Sigmoid colon (tissue), 7 donors: Measurements from ENCODE around the gene CNTN5. TPM values are rescaled to one million over a fixed set of nuclear protein-coding genes. Genes with fewer than 3 reads are reported as not detected.

Source experiments
- DNase-seq: peaks from one replicate; pipeline ENCODE4 v3.0.0-alpha.2; 2019
- H3K27ac ChIP-seq, 4 donors: fragments of 200-600 bp; sonication (generic); one replicate each; pipeline ENCODE4 v1.5.1; 2016 to 2019; ENCODE audit warnings: mild to moderate bottlenecking in 1 of 4
- H3K27me3 ChIP-seq, 3 donors: fragments of 200-600 bp; sonication (generic); one replicate each; pipeline ENCODE4 v1.5.1; 2019; ENCODE audit warnings: mild to moderate bottlenecking in 1 of 3
- H3K36me3 ChIP-seq, 4 donors: fragments of 200-600 bp; sonication (generic); one replicate each; pipeline ENCODE4 v1.5.1; 2016 to 2019
- H3K4me1 ChIP-seq, 4 donors: fragments of 200-600 bp; sonication (generic); one replicate each; pipeline ENCODE4 v1.5.1; 2017 to 2019
- H3K4me3 ChIP-seq, 4 donors: fragments of 200-600 bp; sonication (generic); one replicate each; pipeline ENCODE4 v1.5.1; 2017 to 2019; ENCODE audit warnings: mild to moderate bottlenecking in 2 of 4, moderate library complexity in 1 of 4
- H3K9me3 ChIP-seq, 4 donors: fragments of 200-600 bp in 3 of 4; sonication (generic) in 3 of 4; one replicate each; pipeline versions ENCODE4 v1.5.1 to v1.6.1; 2013 to 2019
- CTCF ChIP-seq, 4 experiments: fragments of 450-650 bp in 3 of 4; fragments of 200-600 bp in 1 of 4; IDR thresholded peaks; one replicate each; pipeline ENCODE4 v1.5.1; 2016 to 2019; ENCODE audit warnings: antibody characterized with exemption in 4 of 4, mild to moderate bottlenecking in 3 of 4, moderate library complexity in 2 of 4
- EP300 ChIP-seq, 4 donors: sonication (generic); formaldehyde crosslinking; IDR thresholded peaks; one replicate each; pipeline ENCODE4 v1.6.1; 2017; ENCODE audit warnings: antibody characterized with exemption in 4 of 4
- POLR2A ChIP-seq, 2 donors: fragments of 450-650 bp; IDR thresholded peaks; one replicate each; pipeline ENCODE4 v1.6.1; 2016; ENCODE audit warnings: antibody characterized with exemption in 2 of 2, mild to moderate bottlenecking in 2 of 2, moderate library complexity in 2 of 2
- POLR2AphosphoS5 ChIP-seq, 4 donors: sonication (generic); formaldehyde crosslinking; IDR thresholded peaks; one replicate each; pipeline ENCODE4 v1.6.1; 2017; ENCODE audit warnings: antibody characterized with exemption in 4 of 4
- whole genome bisulfite sequencing, 2 donors: extraction: QIAGEN DNeasy Blood & Tissue Kit; methylation state at CpG; one replicate each; pipeline ENCODE4 v1.1.7; 2013; 5-methylcytosine and 5-hydroxymethylcytosine counted together
- intact Hi-C: fragments of 100-400 bp; cut with DNase I; formaldehyde crosslinking; loops from one replicate; pipeline ENCODE4 v1.15.1; 2023
- polyA plus RNA-seq, 3 donors: library from polyadenylated mRNA; stranded (reverse); fragments of 200-250 nt; gene quantifications; one replicate each; pipeline ENCODE4 v1.2.3, GENCODE V29; 2013
- total RNA-seq, 4 donors: library from RNA; depleted of rRNA; stranded (reverse); fragments of >200 nt; gene quantifications; one replicate each; pipeline ENCODE4 v1.1.0, GENCODE V29; 2016
- donor health status: healthy with polysubstance abuse.
- donor health status: Bipolar disorder and iron deficiency.
- donor health status: healthy.

The CNTN5 gene
- total and polyA plus RNA-seq, 7 donors: 0.13 to 0.36 (median 0.16) TPM; not detected in 2

- no peak for TF ChIP-seq CTCF (IDR thresholded peaks at IDR 0.05)
- TF ChIP-seq EP300 (IDR thresholded peaks at IDR 0.05): no peak
- no peak for TF ChIP-seq POLR2AphosphoS5 (IDR thresholded peaks at IDR 0.05)
- TF ChIP-seq POLR2A (IDR thresholded peaks at IDR 0.05): no peak
- Histone ChIP-seq H3K4me1 (no peaks in the 10 kb centered on the region), H3K9me3 (no peaks in the 10 kb centered on the region), H3K4me3 (no peak overlapping the region), H3K27me3 (no peaks in the 10 kb centered on the region), H3K36me3 (no peaks in the 10 kb centered on the region), H3K27ac (no peak overlapping the region)
- DNase-seq: no peak
- intact Hi-C loops: no loop called here
- 68 to 78% methylated on average over 3 of the region's 3 CpGs for WGBS, 2 donors
Observed at GRCh38 chr11:100302824-100303223, 1282.1 kb downstream of the CNTN5 start.

- WGBS, 2 donors: 76 to 77% methylated on average over 3 of the region's 3 CpGs
- no peak for DNase-seq
- Histone ChIP-seq H3K4me1 (no peaks in the 10 kb centered on the region), H3K27ac (no peak overlapping the region), H3K9me3 (no peaks in the 10 kb centered on the region), H3K27me3 (no peaks in the 10 kb centered on the region), H3K36me3 (no peaks in the 10 kb centered on the region), H3K4me3 (no peak overlapping the region)
- TF ChIP-seq EP300 (IDR thresholded peaks at IDR 0.05) (no peak), POLR2AphosphoS5 (IDR thresholded peaks at IDR 0.05) (no peak), POLR2A (IDR thresholded peaks at IDR 0.05) (no peak), CTCF (IDR thresholded peaks at IDR 0.05) (no peak)
- intact Hi-C loops: no loop called here
Observed at GRCh38 chr11:100303897-100304296, 1283.1 kb downstream of the CNTN5 start.

GRCh38 chr11:100308202-100308601 lies 1287.5 kb downstream of the CNTN5 start:
- Histone ChIP-seq H3K4me3 (no peak overlapping the region), H3K36me3 (no peaks in the 10 kb centered on the region), H3K27ac (no peak overlapping the region), H3K4me1 (no peaks in the 10 kb centered on the region), H3K9me3 (no peaks in the 10 kb centered on the region), H3K27me3 (no peaks in the 10 kb centered on the region)
- TF ChIP-seq CTCF (IDR thresholded peaks at IDR 0.05) (no peak), EP300 (IDR thresholded peaks at IDR 0.05) (no peak)
- DNase-seq: no peak
- WGBS, 2 donors: 83 to 85% methylated on average over 2 of the region's 2 CpGs
- intact Hi-C loops: no loop called here

- Histone ChIP-seq H3K4me1 (no peaks in the 10 kb centered on the region), H3K27ac (no peak overlapping the region), H3K36me3 (no peaks in the 10 kb centered on the region), H3K27me3 (no peaks in the 10 kb centered on the region), H3K9me3 (no peaks in the 10 kb centered on the region), H3K4me3 (no peak overlapping the region)
- 89 to 94% methylated on average over 1 of the region's 1 CpG for WGBS, 2 donors
- DNase-seq: no peak
- intact Hi-C loops: no loop called here
- TF ChIP-seq POLR2A (IDR thresholded peaks at IDR 0.05) (no peak), EP300 (IDR thresholded peaks at IDR 0.05) (no peak), POLR2AphosphoS5 (IDR thresholded peaks at IDR 0.05) (no peak), CTCF (IDR thresholded peaks at IDR 0.05) (no peak)
Observed at GRCh38 chr11:100315946-100316345, 1295.2 kb downstream of the CNTN5 start.

GRCh38 chr11:100316952-100317351 lies 1296.2 kb downstream of the CNTN5 start:
- WGBS, 2 donors: 41% methylated on average over 3 of the region's 3 CpGs
- no peaks in the 10 kb centered on the region for H3K36me3 ChIP-seq
- H3K27me3 ChIP-seq: no peaks in the 10 kb centered on the region
- H3K27ac ChIP-seq: no peak overlapping the region
- no peaks in the 10 kb centered on the region for H3K4me1 ChIP-seq
- H3K4me3 ChIP-seq: no peak overlapping the region
- TF ChIP-seq POLR2AphosphoS5 (IDR thresholded peaks at IDR 0.05) (no peak), CTCF (IDR thresholded peaks at IDR 0.05) (no peak), EP300 (IDR thresholded peaks at IDR 0.05) (no peak), POLR2A (IDR thresholded peaks at IDR 0.05) (no peak)
- no peaks in the 10 kb centered on the region for H3K9me3 ChIP-seq
- intact Hi-C loops: no loop called here
- no peak for DNase-seq
